SKM-1 treated with dmso at 0.1 percent for 144 hours (cell line): Measurements from ENCODE around the gene TRAF2.
A peak's percentile ranks its signal among the peaks of the same experiment; 100 is the strongest.

Experiments
- DNase-seq: peaks from one replicate; lab custom pipeline; 2025; ENCODE audit not compliant: unreplicated experiment; lab: John Stamatoyannopoulos, UW

Gene TRAF2

DNA sequence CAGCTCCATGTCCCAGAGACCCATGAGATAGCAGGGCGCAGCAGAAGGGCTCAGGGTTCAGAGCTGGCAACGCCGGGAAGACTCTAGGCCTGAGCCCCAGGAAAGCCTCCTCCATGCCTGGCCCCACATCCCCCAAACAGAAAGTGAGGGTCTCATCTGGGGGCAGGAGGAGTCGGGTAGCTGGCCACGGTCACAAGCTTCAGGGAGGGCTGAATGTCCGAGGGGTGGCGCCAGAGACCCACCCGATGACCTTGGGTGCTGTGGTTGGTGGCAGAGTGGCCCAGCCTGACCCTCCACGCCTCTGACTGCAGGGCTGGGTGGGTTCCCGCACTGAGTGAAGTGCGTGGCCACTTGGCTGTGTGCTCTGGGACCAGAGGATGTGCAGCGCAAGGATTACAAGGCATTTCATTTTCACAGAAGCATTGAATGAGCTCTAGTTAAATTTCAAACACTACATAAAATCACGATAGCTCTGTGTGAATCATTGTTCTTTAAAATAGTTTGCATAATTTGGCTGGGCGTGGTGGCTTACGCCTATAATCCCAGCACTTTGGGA is 61.7 kb downstream of the TRAF2 start:
- DNase-seq: no peak

DNA sequence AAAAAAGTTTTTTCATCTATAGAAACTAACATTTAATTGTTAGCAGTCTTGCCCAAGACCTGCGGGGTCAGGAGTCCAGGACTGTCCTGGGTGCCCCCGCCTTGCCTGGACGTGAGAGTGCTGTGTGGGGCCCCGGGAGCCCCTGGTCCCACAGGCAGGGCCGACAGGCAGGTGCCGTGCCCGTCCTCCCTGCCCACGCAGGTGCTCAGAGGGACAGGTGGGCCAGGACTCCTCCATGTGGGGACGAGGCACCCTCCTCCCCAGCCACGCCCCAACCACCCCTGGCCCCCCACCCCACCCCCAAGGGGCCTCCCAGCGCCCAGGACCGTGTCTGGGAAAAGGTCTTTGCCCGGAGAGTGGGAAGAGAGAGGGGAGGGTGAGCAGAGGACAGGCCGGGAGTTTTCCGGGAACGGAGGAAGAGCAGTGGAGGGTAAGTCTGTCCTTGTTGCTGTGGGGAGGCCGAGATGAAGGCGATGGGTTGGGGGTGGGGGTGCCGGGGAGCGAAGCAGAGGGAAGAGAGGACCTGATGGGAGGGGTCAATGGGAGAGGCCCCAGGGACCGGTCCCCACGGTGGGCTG is 63.0 kb downstream of the TRAF2 start:
- no peak for DNase-seq

DNA sequence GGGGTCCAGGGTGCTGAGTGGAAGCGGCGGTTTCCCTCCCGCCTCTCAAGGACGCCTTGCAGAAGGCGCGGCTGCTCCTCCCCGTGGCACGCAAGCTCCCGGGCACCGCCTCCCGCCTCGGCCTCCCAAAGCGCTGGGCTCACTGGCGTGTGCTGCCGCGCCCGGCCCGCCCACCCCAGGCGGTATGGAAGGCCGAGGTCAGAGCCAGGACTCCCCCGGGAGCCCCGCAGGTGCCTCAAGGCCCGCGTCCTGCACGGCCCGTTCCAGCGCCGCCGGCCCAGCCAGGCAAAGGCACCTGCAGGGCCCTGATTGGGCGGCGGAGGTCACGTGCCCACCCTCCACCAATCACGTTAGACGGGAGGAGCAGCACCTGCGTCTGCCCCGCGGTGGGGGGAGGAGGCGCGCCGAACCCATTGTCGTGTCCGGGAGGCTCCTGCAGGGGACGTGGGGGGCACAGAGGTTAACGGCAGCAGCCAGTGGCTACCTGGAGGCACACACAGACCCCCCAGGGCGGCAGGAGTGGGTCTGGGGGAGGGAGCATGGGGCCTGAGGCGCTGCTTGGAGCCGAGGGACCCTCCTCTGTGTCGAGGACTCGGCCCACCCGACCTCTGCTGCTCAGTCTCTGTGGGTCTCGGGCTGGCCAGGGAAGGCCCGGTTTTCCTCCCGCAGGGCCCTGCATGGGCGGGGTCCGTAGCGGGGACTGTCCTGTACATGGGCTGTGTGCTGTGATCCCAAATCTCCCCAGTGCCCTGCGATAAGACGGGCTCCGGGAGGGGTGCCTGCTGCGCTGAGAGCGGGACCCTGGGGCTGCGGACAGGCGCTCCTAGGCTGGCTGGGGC is 63.7 kb downstream of the TRAF2 start:
- peak; percentile 76 for DNase-seq

DNA sequence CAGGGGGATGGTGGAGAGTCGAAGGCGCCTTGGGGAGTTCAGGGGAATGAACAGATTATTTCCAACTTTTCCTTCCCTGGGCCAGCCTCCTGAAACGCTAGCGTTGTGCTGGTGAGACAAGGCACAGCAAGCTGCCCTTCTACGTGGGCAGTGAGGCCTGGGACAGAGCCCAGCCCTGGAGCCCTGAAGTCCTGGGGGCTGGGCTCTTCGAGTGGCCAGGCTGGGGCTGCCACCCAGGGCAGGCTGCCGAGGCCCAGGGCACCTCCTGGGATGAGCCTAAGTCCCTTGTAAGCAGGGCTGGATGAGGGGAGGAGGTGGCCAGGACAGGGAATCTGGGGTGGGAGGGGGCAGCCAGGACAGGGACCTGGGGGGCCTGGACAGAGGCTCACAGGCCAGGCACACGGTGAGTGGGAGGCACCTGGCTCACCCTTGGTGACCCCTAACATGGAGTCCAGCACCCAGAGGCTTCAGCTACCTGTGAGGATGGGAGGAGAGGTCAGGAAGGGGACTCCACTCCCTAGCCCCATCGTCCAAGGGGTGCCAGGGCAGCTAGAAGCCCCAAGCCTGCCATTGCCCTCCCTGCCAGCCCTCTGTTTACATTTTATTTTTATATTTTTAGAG is 64.5 kb downstream of the TRAF2 start:
- no peak for DNase-seq

DNA sequence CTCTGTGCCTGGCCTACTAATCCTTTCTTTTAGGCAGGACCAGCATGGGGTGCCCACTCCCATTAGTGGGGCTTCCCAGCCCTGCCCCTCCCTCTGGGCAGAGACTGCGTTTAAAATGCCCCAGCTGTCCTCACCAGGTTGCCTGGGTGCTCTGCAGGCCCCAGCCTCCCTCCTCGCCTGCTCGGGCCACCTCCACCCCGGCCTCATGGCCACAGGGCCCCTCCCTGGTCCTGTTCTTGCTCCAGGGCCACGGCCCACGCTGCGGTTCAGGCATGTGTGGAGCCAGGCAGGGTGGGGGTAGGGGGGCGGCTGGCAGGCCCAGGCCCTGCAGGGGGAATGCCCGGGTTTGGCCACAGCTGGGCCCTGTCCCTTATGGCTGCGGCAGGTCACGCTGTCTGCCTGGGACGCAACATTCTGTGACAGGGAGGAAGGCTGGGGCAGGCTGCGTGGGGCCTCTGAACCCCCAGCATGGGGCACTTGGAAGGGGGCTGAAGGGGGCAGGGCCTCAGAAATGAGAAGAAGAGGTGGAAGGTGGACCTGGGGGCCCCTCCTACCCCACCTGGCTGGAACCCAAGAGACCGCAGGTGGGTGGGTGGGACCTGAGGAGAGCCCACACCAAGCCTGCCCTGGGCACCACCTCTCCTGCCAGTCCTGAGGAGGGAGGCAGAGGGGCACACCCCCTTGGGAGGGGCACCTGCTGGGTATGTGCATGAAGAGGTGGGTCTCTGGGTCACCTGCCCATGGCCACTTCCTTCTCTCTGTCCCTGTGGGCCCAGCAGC is 65.4 kb downstream of the TRAF2 start, which contains the start of gene LCN12:
TSS of gene LCN12 (plus strand) at position 733 of the 780 bp plus-strand sequence. CDS start 55 bp downstream, outside the sequence.
- DNase-seq: no peak

DNA sequence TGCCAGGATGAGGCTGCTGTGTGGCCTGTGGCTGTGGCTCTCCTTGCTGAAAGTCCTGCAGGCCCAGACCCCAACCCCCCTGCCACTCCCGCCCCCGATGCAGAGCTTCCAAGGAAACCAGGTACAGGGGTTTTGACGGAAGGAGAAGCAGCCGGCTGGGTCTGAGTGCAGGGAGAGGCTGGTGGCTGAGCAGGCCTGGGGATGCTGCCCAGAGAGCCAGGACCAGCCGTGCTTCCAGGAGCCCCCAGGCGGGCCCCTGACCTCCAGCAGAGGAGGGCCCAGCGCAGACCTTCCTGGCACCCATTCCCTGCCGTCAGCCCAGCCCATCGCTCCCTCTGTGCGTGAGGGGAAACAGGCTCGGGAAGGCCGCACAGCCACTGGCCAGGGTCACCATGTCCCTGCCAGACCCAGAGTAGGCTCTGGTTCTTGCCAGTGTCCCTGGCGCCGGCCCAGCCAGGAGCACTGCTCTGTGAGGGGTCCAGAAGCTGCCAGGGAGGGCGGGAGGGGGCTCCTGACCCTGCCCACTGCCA is 66.1 kb downstream of the TRAF2 start:
- no peak for DNase-seq

DNA sequence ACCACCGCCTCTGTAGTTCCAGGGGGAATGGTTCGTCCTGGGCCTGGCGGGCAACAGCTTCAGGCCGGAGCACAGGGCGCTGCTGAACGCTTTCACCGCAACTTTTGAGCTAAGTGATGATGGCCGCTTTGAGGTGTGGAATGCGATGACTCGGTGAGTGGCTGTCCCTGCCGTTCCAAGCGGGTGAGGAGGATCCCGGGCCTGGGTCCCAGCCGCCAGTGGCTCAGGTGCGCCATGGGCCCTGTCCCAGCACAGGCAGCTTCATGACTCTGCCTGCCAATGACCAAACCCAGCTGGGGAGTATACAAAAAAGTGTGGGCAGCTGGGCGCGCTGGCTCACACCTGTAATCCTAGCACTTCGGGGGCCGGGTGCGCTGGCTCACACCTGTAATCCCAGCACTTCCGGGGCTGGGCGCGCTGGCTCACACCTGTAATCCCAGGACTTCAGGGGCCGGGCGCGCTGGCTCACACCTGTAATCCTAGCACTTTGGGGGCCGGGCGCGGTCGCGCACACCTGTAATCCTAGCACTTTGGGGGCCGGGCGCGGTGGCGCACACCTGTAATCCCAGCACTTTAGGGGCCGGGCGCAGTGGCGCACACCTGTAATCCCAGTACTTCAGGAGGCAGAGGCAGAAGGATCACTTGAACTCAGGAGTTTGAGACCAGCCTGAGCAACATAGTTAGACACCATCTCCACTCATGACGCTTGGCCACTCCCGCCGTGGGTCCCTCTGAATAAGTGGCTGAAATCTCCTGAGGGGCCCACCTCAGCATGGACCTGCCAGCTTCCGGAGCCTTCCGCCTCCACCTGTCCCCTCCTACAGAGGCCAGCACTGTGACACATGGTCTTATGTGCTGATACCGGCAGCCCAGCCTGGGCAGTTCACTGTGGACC is 66.8 kb downstream of the TRAF2 start:
- no peak for DNase-seq

DNA sequence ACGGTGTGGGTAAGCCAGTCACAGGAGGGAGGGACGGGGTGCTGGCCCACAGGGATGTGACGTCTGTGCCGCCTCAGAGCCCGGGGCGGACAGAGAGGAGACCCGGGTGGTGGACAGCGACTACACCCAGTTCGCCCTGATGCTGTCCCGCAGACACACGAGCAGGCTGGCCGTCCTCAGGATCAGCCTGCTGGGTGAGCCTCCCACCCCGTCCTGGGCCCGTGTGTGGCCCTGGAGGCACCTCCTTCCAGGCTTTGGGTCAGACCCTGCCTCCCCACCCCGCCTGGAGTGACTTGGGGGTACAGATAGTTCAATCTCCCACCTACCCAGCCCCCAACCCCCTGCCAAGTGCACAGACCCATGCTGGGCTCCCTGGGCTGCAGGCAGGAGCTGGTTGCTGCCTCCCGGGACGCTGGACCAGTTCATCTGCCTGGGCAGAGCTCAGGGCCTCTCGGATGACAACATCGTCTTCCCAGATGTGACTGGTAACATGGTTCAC is 67.5 kb downstream of the TRAF2 start:
- DNase-seq: no peak

DNA sequence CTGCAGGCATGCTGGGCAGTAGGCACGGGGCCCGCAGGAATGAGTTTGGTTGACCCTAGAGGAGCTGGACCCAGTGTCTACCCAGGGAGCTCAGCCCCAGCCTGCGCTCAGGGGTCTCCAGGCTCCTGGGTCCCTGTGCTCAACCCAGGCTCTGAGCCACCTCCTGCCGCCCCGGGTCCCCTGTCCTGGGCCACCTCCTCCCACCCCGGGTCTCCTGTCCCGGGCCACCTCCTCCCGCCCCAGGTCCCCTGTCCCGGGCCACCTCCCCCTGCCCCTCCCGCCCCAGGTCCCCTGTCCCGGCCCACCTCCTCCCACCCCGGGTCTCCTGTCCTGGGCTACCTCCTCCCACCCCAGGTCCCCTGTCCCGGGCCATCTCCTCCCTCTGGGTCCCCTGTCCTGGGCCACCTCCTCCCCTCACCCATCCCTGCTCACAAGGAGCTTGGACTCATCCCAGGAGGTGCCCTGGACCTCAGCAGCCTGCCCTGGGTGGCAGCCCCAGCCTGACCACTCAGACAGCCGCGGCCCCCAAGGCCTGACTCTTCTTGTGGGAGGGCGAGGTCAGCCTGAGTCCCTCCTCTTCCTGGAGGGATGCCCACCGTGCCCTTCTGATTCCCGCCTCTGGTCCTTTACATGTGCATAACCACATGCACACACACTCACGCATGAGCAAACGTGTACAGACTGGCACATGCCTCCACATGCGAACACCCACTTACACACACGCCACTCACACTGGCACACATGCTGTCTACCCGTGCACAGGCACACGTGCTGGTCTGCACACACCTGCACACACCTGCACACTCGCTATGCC is 68.2 kb downstream of the TRAF2 start:
- DNase-seq: no peak

DNA sequence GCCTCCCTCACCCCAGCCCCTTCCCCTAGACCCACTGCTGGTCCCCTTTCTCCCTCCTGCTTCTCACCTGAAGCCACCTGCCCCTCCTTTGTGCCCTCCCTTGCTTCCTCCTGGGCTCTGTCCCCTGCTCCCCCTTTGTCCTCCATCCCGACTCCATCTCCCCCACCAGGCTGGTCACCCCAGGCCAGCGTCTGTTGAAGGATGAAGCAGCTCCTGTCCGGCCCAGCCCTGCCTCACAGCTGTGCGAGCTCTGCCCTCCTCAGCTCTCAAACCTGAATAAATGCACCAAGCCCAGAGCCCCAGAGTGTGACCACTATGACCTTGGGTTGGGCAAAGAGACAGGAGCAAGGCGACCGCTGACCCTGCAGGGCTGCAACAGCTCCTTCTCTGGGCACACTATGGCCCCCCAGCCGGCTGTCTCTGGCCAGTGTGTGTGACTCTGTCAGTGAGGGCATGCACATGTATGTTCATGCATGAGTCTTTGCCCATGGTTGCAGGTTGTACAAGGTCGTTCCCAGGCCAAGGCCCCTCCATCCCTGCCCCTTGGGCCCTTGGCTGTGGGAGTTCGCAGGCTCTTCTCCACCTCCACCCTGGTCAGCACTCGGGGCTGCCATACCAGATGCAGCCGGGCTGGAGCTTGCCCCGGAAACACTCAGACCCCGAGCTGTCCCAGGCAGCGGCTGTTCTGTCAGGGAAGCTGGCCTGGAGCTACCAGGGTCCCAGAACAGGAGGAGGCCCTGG is 69.1 kb downstream of the TRAF2 start:
- no peak for DNase-seq

DNA sequence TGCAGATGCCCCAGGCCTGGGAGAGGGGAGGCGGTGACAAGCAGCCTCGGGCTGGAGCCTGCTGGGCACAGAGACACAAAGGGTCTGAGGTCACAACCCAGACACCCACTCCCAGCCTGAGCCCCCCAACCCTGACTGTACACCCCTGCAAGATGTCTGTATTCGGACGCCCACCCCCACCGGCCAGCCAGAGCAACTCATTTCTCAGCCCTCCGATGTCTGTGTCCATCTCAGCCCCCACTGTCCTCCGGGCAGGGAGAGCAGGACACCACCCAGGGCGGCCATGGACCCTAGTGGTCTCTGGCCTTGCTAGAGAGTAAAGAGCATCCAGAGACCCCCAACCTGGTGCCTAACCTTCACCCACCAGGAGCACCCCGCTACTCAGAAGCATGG is 69.6 kb downstream of the TRAF2 start:
- DNase-seq: no peak

DNA sequence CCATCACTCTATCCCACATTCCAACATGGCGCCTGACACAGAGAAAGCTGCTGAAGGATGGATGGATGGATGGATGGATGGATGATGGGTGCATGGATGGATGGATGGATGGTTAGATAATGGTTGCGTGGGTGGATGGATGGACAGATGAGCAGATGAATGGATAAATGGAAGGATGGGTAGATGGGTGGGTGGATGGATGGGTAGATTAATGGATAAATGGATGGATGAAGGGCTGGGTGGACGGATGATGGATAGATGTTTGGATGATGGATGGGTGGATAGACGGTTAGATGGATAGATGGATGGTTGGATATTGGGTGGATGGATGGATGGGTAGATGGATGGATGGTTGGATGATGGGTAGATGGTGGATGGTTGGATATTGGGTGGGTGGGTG is 70.3 kb downstream of the TRAF2 start:
- DNase-seq: no peak

DNA sequence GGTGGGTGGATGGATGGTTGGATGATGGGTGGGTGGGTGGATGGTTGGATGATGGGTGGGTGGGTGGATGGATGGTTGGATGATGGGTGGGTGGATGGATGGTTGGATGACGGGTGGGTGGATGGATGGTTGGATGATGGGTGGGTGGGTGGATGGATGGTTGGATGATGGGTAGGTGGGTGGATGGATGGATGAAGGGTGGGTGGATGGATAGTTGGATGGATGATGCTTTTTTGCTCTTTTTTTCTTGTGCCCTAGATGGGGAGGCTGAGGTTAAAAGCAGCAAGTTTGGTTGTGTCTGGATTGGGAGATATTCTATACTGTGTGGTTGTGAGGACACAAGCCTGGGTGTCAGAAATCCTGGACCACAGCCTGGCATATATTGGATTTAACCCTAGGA is 71.1 kb downstream of the TRAF2 start:
- no peak for DNase-seq

DNA sequence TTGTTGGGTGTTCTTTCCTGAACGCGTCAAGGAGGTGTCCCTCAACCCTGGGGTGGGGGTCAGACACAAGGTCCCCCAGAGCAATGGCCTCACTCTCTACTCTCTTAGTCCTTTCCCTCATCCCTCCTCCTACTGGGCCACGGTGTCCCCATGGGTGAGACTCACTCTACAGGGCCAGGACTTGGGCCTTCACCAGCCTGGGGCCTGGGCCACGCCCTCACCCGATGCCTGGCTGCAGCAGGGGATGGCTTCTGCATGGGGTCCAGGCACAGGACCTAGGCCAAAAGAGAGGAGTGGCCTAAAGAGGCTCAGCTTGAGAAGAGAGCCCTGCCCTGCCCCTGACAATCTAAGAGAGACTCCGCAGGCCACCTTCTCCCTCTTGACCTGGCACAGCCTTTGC is 71.6 kb downstream of the TRAF2 start:
- no peak for DNase-seq

DNA sequence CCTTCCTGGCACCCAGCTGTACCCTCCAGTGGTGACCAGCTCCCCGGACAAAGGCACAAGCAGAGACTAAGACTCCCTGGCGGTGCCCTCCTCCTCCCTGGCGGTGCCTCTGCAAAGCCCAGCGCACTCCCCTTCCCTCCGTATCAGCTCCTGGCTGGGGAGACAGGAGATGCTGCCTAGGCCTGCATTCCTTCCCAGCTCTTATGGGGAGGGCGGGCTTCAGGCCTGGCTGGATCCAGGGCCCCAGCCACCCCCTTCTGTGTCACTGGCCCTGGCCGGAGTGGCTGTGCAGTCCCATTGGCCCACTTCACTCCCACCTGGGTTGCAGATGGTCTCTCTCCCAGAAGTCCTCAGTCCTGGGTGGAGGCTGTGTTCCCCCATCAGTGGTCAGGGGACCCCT is 72.2 kb downstream of the TRAF2 start:
- no peak for DNase-seq

DNA sequence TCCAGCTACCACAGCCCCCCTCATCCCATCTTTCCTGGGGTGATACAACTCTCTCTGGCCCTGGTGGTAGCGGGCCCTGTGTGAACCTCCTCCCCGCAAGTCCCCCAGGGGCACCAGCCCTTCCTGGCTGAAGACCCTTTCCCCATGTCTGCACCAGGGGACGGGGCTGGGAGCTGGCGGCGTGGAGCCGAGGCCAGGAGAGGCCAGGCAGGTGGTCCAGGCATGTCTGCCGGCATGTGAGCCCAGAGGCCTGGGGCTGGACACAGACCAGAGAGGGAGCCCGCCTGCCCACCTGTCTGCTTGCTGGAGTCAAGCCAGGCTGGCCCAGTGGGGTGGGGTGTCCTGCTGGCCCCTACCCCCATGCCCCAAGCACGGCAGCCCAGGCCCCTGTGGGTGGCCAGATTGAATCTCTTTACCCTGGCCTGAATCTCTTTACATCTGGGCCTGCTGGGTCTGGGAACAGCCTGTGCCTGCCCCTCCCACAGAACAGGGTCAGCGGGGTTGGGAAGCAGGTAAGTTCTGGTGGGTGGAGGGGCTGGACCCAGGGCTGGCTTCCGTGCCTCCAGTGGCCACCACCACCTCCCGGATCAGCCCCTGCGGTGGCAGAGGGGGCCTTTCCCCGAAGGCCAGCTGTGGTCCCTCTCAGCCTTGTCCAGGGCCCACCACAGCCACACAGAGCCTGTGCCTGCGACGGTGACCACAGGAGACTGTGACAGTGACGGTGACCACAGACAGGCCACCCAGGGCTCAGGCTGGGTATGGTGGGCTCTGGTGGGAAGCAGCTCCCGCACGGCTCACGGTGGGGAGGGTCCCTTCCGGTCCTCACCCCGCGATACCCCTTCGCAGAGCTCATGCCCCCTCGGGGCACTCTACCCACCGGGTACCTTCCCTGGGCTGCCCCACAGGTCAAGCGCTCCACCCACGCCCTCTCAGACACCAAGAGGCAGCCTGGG is 72.9 kb downstream of the TRAF2 start:
- no peak for DNase-seq
